ENCODE data around the gene RMND5A. TPM values are rescaled to one million over a fixed set of nuclear protein-coding genes. Genes with fewer than 3 reads are reported as not detected.
"Not testable (repeated sequence)": the region's sequence is repeated elsewhere in the genome, so short reads cannot be mapped to it uniquely, and the experiment has no call there.

RMND5A gene
- total RNA-seq, 1 experiment from 2014 or later, result 33.1 TPM

GRCh38 chr2:86714579-86715173 is 5.4 kb upstream of the RMND5A start:
- DNase-seq (ENCODE audit: low spot score), result not testable (repeated sequence)

DNA sequence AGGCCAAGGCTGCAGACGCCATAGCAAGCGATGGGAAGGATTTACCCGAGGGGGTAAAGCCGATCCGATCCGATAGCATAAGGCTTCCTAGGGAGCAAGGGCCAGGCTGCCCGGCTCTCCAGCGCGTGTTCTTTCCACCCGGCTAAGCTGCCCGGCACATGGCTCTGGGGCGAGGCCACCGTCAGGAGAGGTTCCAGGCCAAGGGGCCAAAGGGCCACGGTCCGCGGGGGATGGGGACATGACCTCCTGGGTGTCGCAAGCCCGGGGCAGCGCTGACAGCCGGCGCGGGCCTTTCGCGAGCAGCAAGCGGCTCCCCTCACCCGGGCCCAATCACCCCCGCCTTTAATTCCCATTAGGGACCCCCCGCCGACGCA is 841 bp upstream of the RMND5A start:
- not testable (repeated sequence) for DNase-seq (ENCODE audit: low spot score)

DNA sequence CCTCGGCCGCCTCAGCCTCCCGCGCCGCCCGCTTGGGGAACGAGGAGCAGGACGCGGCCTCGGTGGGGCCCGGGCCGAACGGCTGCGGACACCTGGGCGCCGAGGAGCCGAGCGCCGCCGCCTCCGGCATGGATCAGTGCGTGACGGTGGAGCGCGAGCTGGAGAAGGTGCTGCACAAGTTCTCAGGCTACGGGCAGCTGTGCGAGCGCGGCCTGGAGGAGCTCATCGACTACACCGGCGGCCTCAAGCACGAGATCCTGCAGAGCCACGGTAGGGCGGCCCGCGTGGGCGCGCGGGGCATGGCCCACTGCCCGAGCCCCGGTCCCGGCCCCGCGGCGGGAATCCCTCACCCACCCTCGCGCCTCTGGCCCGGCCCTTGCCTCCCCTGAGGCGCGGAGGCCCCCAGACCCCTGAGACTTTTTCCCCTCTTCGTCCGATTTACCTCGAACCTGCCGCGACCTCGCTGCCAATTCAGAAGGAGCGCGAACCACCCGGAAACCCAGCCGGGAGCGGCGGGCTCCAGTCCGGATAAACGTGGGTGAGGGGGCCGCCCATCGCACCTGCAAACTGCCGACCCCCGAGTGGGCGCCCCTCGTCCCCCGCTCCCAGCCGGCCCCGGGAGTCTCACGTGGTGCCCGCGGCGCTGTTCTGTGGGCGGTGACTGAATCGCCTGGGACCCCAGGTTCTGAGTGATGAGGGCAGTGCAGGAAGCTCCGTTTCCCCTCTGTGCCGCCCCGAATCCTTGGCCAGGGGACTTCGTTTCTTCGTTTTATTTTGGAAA is 639 bp downstream of the RMND5A start:
- DNase-seq (ENCODE audit: low spot score), result peak; percentile 43

DNA sequence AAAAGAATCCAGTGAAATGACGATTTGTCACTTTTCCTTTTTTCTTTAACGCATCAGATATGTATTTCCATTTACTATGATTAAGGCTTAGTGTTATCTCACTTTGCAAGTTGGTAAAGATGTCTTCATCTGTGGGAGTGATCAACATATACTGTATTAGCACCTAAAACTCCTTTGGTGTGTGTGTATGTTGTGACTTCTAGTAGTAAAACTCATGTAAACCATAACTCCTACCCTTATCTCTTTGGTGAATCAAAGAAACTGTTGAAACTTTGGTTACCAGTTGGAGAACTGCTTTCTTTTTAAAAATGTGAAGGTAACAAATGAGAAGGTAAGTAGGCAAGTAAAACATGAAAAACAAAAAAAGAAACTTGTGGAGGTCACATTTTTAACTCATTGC is 5.6 kb downstream of the RMND5A start:
- not testable (repeated sequence) for DNase-seq (ENCODE audit: low spot score)

GRCh38 chr2:86732040-86732525 is 12.0 kb downstream of the RMND5A start:
- DNase-seq (ENCODE audit: low spot score), result not testable (repeated sequence)

- not testable (repeated sequence) for DNase-seq (ENCODE audit: low spot score)
These were observed 12.7 kb downstream of the RMND5A start for GRCh38 chr2:86732837-86733236.

- DNase-seq (ENCODE audit: low spot score), result not testable (repeated sequence)
These were observed 13.4 kb downstream of the RMND5A start for GRCh38 chr2:86733528-86733927.

- DNase-seq (ENCODE audit: low spot score), result not testable (repeated sequence)
These were observed 14.8 kb downstream of the RMND5A start for GRCh38 chr2:86734896-86735295.

GRCh38 chr2:86739485-86739884 is 19.4 kb downstream of the RMND5A start:
- DNase-seq (ENCODE audit: low spot score), result not testable (repeated sequence)

GRCh38 chr2:86739889-86740288 is 19.8 kb downstream of the RMND5A start:
- not testable (repeated sequence) for DNase-seq (ENCODE audit: low spot score)

GRCh38 chr2:86741889-86742498 is 21.9 kb downstream of the RMND5A start:
- not testable (repeated sequence) for DNase-seq (ENCODE audit: low spot score)

DNA sequence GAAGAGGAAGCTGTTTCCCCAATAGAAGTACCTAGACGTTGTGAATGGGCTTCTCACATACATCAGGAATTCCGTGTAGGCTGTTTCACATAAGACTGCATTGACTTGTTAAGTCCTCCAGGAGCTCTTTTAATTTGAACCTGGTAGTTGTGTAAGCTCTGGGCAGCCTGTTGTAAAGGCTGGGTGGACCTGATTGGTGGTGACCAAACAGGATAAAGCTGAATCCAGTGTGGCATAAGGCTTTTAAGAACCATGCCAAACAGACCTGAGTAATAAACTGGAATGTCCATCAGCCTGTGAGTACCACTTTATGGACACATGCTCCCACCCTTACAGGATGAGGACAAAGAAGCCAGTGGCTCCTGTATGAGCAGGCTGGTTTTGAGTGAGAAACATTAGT is 24.1 kb downstream of the RMND5A start:
- no peak for DNase-seq (ENCODE audit: low spot score)

DNA sequence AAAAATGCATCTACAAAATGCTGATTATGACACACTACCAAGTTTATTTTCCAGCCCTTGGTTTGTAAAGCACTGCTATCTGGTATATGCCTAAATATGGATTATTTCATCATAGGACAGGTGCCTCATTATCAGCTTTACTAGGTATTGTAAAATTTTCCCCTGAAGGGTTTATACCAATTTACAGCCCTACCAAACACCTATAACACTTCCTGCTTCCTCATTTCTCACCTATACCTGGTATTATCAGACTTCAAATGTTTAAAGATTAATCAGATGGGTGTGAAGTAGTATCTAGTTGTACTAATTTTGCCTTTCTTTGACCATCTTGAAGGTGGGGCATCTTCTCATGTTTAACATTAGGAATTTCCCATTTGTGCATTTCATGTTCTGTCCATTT is 26.8 kb downstream of the RMND5A start:
- DNase-seq (ENCODE audit: low spot score), result no peak

- DNase-seq (ENCODE audit: low spot score), result no peak
These were observed 27.9 kb downstream of the RMND5A start for GRCh38 chr2:86747711-86748639.

GRCh38 chr2:86750240-86750839 is 30.2 kb downstream of the RMND5A start:
- DNase-seq (ENCODE audit: low spot score), result no peak

GRCh38 chr2:86751778-86752177 is 31.7 kb downstream of the RMND5A start:
- no peak for DNase-seq (ENCODE audit: low spot score)

DNA sequence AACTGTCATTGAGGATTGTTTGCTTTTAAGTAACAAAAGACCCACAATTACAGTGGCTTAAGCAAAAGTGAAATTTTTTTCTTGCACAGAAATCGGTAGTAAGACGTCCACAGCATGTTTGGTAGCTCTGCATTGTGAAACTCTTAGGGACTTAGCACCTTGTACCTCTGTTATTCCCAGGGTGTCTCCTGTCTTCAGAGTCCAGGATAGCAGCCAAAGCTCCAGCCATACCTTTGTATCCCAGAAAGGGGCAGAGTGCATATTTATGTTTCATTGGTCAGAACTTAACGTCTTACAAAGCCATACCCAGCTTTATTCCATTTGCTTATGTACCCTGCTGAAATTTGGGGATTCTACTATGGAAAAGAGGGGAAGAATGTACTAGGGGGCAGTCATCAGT is 32.8 kb downstream of the RMND5A start:
- no peak for DNase-seq (ENCODE audit: low spot score)

- no peak for DNase-seq (ENCODE audit: low spot score)
These were observed 33.5 kb downstream of the RMND5A start for GRCh38 chr2:86753606-86754005.

DNA sequence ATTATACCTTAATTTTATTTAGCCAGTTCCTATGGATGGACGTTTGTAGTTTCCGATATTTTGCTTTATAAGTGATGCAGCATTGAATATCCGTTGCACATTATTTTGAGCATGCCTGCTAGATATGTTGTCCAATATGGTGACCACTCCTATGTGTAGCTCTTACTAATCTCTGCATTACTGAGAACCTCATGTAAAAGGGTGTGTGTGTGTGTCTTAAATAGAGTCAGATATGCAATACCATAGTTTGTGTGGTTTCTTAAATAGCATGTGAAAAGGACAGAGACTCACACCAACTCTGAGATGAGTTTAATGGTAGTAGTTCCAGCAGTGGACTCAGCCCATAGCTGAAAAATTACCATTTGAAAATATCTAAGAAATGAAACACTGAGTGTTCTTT is 38.3 kb downstream of the RMND5A start:
- no peak for DNase-seq (ENCODE audit: low spot score)

GRCh38 chr2:86760371-86760770 is 40.3 kb downstream of the RMND5A start:
- DNase-seq (ENCODE audit: low spot score), result no peak

DNA sequence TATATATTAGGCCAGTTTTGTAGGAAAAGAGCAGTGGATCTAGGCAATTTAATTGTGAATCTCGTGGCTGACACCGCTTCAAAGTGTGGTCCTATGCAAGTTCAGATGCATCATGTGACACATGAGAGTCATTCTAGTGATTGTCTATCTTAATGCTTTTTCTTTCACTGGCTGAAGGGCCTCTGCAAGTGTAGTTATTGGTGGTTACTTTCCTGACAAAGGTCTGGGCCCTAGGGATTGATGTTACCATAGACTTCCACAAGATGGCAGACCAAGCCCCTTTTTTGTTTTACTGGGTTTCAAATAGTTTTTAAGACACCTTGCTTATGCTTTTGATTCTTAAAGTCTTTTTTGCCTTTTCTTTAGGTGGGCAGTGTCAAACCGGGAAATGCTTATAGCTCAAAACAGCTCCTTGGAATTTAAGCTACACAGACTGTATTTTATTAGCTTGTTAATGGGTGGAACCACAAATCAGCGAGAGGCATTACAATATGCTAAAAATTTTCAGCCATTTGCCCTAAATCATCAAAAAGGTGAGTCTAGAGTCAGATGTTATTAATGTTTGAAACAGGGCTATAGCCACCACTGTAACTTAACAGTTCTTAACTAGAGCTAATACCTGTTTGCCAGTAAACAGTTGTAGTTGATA is 44.7 kb downstream of the RMND5A start:
- peak; percentile 72 for DNase-seq (ENCODE audit: low spot score)
